GM10847 (cell line): ENCODE results near the gene METTL27.

ENCODE experiments used
- POLR2A ChIP-seq: IDR thresholded peaks from 2 replicates; pipeline ENCODE4 v1.6.1; 2011; ENCODE audit not compliant: insufficient read length; ENCODE audit errors: extremely low read depth

Gene METTL27

DNA sequence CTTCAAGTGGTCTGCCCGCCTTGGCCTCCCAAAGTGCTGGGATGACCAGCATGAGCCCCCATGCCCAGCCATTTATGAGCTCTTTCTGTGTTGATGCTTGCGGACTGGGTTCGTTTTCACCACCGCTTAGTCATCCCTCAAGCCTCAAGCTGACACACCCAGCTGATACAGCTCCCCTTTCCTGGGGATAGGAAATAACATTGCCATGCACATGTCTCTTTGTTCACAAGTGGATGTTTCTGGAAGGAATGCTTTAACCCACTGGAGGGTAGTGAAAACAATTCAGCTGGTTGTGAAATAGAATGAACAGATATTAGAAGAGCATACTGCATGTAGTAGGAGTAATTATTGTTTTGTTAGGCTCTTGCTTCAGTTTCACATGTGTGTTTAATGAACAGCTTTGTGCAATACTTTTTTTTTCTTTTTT, 8.5 kb upstream of the METTL27 start:
- TF ChIP-seq POLR2A, result no peak

DNA sequence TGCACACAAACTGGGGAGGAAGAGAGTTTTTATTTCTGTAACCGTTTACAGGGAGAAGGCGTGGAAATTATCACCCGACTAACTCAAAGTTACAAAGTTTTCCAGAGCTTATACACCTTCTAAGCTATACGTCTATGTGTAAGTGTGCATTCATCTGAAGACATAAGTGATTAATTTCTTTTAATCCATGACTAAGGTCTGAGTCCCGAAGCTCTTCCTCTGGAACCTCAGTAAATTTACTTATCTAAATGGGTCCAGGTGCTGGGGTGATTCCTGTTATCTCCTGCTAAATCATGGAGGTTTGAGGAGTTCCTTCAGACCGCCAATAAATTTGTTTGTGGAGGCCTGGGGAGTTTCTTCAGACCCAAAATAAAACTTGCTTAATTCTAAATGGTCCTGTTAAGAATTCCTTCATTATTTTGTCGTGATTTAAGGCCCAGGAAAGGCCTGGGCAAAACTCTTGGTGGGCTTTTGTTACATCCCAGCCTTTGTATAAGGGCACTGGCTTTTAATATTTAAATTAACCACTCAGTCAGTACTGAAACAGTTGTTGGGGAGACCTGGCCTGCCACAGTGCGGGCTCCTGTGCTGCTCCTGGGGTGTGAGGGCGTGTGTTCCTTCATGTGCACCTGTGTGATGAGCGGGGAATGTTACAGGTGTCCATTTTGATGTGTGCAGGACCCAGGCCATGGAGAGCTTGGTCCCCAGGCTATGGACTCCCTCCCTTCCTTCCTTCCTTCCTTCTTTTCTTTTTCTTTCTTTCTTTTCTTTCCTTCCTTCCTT, 5.8 kb upstream of the METTL27 start:
- TF ChIP-seq POLR2A, result no peak

DNA sequence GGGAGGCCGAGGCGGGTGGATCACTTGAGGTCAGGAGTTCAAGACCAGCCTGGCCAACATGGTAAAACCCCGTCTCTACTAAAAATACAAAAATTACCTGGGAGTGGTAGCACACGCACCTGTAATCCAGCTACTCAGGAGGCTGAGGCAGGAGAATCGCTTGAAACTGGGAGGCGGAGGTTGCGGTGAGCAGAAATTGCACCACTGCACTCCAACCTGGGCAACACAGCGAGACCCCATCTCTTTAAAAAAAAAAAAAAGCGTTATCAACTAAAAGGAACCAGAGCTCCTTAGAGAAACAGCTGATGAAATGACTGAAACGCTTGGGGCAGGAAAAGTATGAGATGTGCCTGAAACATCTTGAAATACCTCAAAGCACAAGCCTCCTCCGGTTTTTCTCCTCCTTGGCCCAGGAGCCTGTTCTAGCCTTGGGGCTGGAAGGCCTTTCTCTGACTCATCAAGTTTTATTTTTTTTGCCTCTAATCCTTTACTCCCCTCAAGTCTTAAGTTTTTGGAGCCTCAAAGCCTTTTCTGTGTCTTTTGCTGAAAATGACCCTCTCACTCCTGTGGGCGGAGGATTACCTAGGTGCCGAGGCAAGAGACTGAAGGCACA, 2.6 kb upstream of the METTL27 start:
- no peak for TF ChIP-seq POLR2A

DNA sequence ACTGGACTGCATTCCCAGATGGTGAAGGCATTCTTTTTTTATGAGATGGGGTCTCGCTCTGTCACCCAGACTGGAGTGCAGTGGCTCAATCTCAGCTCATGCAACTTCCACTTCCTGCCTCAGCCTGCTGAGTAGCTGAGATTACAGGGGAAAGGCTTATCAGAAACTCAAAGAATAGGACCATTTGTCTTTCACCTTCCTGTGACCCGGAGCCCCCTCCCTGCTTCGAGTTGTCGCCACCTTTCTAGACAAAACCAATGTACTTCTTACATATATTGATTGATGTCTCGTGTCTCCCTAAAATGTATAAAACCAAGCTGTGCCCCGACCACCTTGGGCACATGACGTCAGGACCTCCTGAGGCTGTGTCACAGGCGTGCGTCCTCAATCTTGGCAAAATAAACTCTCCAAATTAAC, 1.8 kb upstream of the METTL27 start:
- no peak for TF ChIP-seq POLR2A

DNA sequence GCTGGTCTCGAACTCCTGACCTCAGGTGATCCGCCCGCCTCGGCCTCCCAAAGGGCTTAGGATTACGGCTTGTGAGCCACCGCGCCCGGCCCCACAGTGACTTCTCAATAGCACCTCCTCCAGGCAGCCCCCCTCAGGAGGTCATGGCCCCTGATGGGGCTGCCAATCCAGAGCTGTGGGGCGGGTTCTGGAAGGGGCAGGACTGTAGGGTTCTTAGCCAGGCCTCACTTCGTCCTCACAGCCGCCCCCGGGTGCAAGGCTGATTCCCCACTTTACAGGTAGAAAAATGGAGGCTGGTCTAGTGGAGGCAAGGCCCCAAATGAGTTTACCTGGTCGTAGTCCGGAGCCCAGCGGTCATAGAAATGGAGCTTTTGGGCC, 638 bp downstream of the METTL27 start:
- TF ChIP-seq POLR2A, result no peak

DNA sequence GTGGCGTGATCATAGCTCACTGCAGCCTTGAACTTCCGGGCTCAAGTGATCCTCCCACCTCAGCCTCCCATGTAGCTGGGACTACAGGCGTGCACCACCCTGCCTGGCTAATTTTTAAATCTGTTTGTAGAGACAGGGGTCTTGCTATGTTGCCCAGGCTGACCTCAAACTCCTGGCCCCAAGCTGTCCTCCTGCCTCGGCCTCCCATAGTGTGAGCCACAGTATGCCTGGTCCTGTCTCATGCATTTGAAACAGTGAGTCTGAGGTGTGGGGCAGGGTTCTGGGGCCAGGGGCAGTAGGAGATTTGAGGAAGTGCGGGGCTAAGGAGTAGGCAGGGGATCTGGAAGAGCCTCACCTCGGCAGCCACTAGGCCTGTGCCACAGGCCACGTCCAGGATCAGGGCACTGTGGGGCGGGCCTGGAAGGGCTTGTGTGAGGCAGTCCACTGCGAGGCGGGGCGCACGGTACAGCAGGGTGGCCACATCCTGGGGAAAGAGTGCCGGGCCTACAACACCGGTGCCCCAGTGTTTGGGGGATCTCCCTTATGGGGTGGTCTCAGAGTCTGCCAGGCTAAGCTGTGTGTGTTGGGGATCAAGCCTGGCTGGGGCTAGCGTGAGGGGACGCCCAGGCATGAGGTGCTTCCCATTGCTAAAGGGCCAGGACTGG, 1.5 kb downstream of the METTL27 start:
- no peak for TF ChIP-seq POLR2A

DNA sequence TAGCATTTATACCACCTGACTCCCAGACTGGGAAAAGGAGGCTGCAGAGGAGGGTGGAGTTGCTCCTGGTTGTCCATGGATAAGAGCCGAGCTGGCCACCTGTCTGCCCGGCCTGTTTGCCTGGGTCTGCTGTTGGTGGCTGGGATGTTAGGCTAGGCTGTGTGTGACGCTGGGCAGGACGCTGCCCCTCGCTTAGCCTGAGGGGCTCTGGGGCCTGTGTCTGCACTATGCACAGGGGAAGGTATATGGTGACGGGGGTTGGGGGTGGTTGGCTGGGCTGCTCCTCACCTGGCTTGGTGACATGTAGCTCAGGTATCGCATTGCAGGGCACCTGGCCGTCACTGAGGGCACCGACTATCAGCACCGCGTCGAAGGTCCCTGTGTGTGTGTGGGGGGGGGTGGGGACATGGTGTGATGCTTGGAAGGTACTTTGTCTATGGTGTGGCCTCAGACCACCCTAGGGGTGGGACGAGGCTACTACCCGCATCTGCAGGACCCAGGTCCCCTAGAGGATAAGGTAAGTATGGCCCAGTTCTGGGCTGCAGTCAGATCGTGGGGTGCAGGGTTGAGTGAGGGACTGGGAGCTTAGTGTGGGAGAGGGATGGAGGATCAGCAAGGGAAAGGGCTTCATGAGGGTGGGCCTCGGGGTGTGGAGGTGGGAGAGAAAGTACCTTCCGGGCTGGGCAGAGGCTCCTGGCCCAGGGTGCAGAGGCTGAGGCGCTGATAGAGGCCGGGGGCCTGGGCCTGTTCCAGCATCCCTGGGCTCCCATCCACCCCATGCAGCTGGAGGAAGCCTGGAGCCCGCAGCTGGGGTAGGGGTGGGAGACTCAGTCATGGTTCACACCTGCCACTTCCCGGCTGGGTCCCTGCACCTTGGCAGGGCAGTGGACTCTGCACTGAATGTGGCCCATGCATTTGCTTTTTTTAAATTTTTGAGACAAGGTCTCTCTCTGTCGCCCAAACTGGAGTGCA, 2.3 kb downstream of the METTL27 start:
- TF ChIP-seq POLR2A, result no peak

DNA sequence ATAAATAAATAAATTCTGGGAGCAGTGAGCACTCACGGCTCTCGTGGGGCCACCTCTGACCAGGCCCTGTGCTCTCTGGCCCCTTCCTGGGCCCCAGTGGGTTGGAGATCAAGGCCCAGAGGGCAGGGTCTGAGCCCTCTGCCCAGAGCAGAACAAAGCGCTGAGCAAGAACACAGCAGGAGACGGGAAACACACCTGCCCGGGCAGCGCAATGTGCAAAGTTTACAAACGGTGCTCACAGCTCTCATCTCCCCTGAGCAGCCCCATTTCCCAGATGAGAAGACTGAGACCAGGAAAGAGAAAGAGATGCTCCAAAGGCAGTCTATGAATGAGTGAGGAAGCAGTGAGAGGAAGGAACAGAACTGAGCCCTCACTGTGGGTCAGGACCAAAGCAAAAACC, 3.0 kb downstream of the METTL27 start:
- no peak for TF ChIP-seq POLR2A

DNA sequence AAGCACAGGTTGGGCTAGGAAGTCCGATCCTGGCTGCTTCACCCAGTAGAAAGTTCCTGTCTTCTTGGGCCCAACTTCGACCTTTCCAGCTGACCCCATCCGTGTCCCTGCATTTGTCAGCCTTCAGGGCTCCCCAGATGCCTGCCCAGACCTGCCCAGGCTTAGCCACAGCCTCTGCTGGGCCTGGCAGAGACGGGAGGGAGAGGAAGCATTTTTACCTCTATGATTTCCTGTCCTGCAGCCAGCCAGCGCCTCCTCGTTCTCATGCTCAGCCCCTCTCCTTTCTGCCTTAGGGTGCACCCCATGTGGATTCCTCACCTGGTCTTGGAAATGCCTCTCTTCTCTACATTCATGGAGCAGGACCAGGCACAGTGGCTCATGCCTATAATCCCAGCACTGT, 3.7 kb downstream of the METTL27 start:
- TF ChIP-seq POLR2A, result no peak

DNA sequence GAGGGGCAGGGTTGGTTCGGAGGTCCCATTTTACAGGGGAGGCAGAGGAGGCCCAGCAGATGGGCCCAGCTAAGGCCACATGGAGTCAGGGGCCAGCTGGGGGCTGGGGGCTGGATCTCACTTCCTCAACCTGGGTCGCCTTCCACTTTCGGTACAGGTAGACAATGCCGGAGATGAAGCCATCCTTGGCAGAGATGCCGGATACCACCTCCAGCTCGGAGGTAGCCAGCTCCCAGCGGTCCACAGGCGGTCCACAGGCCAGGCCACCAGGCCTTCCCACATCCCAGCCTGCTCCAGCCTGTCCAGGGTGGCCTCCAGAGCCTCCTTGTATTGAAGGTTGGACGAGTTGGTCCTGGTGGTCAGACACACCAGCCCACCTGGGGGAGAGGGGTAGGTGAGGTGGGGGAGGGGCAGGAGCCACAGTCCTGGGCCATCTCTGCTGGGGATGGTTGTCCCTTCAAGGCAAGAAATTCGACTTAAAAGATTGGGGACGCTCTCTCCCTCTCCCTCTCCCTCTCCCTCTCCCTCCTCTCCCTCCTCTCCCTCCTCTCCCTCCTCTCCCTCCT, 7.6 kb downstream of the METTL27 start:
- no peak for TF ChIP-seq POLR2A

DNA sequence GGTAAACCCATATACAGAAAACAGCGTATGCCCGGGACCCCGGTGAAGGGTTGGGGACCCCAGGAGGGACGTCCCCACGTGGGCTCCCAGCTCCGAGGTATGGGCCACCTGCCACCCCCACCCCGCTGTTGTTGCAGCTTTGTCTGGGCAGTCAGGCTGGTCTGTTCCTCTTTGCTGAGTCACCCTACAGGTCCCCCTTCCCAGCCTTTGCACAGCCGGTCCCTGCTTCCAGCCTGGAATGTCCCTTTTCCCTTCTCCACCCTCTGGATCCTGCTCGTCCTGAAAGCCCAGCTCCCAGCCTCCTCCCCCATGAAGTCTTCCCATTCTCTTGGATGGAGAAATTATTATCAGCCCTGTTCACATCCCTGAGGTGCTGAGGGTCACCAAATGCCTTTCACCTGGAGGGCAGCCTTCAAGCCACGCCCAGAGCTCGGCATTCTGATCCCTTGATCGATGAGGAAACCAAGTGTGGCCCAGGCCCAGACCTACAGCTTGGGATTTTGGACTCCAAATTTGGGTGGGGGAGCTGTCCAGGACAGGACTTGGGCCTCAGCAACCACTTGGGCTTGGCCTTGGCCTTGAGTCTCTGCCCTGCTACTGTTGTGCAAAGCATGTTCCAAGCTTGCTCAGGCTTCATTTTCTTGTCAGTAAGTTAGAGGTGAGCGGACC, 8.9 kb downstream of the METTL27 start:
- no peak for TF ChIP-seq POLR2A

DNA sequence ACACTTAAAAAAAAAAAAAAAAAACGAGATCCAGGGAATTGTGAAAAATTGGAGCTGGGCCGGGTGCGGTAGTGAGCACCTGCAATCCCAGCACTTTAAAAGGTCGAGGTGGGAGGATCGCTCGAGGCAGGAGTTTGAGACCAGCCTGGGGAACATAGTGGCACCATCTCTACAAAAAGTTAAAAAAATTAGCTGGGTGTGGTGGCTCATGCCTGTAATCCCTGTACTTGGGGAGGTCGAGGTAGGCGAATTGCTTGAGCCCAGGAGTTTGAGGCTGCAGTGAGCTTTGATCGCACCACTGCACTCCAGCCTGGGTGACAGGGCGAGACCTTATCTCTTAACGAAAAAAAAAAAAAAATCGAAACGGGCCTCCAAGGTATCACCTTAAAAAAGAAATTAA, 9.5 kb downstream of the METTL27 start:
- TF ChIP-seq POLR2A, result no peak

DNA sequence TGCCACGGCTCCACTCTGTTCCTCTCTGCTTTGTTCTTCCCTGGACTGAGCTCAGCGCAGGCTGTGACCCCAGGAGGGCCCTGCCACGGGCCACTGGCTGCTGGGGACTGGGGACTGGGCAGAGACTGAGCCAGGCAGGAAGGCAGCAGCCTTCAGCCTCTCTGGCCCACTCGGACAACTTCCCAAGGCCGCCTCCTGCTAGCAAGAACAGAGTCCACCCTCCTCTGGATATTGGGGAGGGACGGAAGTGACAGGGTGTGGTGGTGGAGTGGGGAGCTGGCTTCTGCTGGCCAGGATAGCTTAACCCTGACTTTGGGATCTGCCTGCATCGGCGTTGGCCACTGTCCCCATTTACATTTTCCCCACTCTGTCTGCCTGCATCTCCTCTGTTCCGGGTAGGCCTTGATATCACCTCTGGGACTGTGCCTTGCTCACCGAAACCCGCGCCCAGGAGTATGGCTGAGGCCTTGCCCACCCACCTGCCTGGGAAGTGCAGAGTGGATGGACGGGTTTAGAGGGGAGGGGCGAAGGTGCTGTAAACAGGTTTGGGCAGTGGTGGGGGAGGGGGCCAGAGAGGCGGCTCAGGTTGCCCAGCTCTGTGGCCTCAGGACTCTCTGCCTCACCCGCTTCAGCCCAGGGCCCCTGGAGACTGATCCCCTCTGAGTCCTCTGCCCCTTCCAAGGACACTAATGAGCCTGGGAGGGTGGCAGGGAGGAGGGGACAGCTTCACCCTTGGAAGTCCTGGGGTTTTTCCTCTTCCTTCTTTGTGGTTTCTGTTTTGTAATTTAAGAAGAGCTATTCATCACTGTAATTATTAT, 10.3 kb downstream of the METTL27 start:
- no peak for TF ChIP-seq POLR2A

DNA sequence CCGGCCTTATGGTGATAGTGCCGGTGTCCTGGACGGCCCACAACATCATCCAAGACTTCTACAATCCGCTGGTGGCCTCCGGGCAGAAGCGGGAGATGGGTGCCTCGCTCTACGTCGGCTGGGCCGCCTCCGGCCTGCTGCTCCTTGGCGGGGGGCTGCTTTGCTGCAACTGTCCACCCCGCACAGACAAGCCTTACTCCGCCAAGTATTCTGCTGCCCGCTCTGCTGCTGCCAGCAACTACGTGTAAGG, 10.8 kb downstream of the METTL27 start:
- TF ChIP-seq POLR2A, result no peak
